GM19328 (cell line): ENCODE data around the gene PRR7.

Experiments used
- ATAC-seq: cut with Tn5 transposase; IDR thresholded peaks from one replicate; pipeline ENCODE4 v1.9.1; 2021; ENCODE audit warnings: mild to moderate bottlenecking, moderate library complexity; ENCODE audit not compliant: unreplicated experiment

Gene PRR7

DNA sequence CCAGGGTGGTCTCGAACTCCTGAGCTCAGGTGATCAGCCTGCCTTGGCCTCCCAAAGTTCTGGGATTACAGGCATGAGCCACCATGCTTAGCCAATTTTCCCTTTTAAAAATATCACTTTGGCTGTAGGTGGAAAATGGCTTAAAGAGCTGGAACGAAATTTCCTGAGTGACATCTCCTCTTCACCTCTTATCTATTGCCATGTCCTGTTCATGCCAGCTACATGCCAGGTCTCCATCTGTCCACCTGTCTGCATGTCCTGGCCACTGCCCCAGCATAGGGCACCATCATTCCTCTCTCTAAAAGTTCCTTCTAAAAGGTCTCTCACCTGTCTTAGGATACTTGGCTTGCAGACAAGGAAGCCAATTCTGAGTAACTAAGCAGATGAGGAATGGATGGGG is 22.9 kb upstream of the PRR7 start:
- no peak for ATAC-seq

DNA sequence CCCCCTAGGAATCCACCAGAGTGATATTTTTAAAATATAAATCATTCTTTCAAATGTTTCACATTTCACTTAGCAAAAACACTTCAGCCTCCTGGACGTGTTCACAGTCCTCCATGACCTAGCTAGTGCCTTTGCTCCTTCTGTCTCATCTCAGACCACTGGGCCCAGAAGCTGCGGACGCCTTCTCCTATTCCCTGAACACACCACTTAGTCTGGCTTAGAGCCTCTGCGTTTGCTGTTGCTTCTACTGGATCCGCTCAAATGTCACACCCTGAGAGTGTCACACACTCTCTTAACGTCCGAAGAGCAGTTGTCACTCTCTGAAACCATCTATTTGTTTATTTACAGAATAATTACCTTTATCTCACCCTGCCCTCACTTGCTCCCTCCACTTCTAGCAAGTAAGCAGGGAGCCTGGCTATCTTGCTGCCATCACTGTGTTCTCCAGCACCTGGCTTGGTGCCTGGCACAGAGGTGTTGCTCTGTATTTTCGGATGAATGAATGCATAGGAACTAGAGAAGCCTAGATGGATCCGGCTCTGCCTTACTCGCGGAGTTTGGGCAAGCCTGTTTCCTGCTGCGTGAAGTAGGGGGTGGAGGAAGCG is 21.3 kb upstream of the PRR7 start:
- no peak for ATAC-seq

GRCh38 chr5:177425801-177426565 is 20.6 kb upstream of the PRR7 start:
- ATAC-seq: peak; percentile 68

- peak; percentile 8 for ATAC-seq
Measured at GRCh38 chr5:177426566-177427210, 19.9 kb upstream of the PRR7 start, which contains the start of gene GRK6. GRK6 (plus strand) TSS chr5:177426676; CDS start chr5:177426846, 170 bp downstream.

DNA sequence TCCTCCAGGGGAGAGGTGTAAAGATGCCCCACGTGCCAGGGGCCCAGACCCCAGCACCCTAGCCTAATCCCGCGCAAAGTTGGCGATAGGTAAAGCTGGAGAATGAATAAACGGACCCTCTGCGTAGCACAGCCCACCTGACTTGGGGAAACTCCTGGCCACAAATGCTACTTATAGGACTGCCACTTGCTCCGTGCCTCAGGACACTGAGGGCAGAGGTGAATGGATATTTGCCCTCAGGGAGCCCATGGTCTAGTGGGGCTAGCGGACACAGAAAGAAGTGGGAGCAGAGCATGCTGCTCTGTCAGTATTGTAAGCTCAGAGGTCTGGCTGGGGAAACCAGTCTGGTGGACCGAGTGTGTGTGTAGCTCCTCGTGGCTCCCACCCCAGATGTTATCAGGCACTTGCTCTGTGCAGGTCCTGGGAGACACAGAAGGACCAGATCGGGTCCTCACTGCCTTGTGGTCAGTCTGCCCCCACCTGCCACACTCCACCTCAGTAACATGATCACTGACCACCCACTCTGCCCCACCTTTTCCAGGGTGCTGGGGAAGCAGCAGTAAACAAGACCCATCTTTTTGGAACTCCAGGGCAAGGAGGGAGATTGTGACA is 19.3 kb upstream of the PRR7 start:
- ATAC-seq: no peak

GRCh38 chr5:177427919-177428573 is 18.6 kb upstream of the PRR7 start:
- ATAC-seq: no peak

DNA sequence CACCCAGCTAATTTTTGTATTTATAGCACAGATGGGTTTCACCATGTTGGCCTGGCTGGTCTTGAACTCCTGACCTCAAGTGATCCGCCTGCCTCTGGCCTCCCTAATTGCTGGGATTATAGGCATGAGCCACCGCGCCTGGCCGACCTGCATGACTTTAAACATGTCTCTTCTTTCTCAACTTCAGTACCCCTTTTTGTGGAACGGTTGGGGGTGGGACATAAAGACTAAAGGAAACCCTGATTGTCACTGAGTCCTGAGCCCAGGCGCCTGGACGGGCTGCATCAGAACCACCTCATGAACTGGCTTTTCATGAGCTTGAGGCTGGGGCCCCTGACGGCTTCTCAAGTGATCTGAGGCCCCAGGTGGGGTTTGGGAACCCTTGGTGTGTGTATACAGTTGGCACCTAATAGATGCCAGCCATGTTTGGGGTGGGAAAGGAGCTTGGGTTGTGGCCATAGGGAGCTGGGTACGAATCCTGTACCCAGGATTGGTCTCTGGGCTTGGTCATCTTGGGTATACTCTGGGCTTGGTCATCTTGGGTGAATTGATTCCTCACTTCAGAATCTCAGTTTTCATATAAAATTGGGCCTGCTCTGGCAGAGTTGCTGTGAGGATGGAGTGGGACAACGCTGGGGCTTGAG is 17.9 kb upstream of the PRR7 start:
- ATAC-seq: no peak

- no peak for ATAC-seq
Measured at GRCh38 chr5:177429248-177430040, 17.2 kb upstream of the PRR7 start.

DNA sequence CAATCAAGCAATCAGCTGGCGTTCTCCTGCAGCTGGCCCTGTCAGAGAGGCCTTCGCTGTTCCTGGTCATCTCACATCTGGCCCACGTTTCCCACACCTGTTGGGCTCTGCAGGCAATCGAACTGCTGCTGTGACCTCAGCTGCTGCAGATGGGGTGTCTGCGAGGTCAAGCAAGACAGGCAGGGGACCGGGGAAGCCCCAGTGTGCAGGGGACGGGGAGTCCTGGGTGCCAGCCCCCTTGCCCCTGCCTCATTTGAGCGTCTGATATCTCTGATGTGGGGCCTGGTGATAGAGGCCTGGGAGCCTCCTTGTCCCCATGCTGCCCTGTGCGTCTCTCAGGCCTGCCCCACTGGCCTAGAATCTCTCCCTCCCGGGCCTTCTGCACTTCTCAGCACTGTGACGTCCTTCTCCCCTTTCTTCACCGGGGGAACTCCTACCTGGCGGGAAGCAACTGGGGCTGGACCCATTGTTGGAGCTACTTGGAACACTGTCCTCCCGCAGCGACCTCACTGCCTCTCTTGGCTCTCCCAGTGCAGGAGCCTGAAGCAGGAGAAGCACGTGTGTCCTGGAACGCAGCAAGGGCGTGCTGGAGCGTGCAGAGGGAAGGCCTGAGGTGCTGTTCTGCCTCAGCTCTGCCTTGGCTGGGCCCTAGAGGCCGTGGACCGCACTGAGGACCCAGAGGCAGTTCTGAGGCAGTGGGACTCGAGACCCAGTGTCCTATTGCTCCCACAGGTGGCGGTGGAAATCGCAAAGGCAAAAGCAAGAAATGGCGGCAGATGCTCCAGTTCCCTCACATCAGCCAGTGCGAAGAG is 16.3 kb upstream of the PRR7 start:
- ATAC-seq: no peak

DNA sequence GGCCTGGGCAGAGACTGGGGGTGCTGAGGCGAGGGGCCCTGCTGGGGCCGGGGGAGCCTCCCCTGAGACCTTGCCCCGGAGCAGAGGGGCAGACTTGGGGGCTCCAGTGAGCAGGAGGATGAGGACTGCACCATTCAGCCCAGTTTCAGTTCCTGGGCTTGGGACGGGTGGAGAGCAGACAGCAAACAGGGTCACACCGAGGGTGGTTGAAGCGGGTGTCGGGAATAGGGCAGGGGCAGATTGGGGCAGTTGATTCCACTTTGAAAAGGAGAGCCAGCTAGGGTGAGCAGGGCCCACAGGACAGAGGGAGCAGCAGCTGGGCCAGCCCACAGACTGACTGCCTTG is 15.7 kb upstream of the PRR7 start:
- ATAC-seq: no peak

GRCh38 chr5:177431317-177432142 is 15.1 kb upstream of the PRR7 start:
- ATAC-seq: peak; percentile 41

GRCh38 chr5:177432143-177432838 is 14.3 kb upstream of the PRR7 start:
- no peak for ATAC-seq

DNA sequence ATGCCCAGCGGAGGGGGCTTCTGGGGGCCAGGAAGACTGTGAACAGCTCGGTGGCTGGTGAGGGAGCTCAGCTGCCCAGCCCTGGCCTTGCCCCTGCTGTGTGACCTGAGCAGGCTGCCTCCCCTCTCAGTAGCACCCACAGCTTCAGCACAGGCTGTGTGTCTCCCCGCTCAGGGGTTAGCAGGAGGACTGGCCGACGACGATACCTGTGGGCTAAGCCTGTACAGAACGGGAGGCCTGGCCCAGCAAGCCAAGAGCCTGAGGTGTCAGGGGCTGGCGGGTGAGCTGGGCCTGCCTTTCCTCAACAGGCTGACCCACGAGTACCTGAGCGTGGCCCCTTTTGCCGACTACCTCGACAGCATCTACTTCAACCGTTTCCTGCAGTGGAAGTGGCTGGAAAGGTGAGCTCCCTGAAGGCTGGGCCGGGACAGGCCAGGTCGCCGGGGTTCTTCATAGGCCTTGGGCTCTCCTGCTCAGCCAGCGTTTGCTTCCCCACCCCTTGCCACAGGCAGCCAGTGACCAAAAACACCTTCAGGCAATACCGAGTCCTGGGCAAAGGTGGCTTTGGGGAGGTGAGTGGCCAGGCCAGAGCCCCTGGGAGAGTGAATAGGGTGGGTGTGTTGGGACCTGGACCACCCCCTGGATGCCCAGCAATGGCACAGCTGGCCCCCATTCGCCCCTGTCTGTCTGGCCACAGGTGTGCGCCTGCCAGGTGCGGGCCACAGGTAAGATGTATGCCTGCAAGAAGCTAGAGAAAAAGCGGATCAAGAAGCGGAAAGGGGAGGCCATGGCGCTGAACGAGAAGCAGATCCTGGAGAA is 13.6 kb upstream of the PRR7 start:
- ATAC-seq: no peak

DNA sequence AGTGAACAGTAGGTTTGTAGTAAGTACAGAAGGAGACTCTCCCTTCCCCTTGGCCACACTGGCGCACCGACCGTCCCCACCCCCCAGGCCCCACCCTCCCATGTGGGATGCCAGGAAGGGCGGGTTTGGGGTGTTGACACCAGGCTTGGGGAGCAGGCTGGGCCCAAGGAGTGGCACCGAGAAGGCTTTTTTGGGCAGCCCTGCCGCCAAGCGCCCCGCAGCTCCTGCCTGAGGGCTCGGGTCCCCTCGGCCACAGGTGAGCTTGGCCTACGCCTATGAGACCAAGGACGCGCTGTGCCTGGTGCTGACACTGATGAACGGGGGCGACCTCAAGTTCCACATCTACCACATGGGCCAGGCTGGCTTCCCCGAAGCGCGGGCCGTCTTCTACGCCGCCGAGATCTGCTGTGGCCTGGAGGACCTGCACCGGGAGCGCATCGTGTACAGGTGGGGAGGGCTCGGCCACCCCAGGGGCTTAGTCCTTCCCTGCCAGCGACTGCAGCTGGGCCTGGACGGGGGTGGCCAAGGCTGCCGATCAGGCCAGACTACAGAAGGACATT is 12.9 kb upstream of the PRR7 start:
- ATAC-seq: no peak

DNA sequence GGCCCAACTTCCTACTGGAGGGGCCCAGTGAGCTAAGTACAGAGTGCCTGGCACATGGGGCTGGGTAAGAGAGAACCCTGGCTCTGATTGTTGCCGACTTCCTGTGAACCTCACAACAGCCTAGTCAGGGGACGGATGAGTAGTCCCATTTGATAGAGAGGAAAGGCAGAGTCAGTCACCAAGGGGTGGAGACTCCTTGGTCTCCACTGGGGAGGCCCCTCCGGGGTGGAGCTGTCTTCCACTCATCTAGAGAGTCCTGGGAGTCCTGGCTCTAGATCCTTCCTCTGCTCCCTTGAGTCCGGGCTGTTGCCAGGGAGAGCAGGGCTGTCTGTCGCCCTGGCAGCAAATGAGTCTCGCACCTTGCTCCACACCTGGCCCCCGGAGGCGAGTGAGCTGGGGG is 12.2 kb upstream of the PRR7 start:
- no peak for ATAC-seq

GRCh38 chr5:177434942-177435738 is 11.5 kb upstream of the PRR7 start:
- no peak for ATAC-seq
